ENCODE data around the gene OSBPL5.

OSBPL5 gene

GRCh38 chr11:3083321-3083720 is 81.8 kb downstream of the OSBPL5 start:
- no peak overlapping the region for H3K4me3 ChIP-seq (ENCODE audit: severe bottlenecking)
- TF ChIP-seq, protein P1, sequence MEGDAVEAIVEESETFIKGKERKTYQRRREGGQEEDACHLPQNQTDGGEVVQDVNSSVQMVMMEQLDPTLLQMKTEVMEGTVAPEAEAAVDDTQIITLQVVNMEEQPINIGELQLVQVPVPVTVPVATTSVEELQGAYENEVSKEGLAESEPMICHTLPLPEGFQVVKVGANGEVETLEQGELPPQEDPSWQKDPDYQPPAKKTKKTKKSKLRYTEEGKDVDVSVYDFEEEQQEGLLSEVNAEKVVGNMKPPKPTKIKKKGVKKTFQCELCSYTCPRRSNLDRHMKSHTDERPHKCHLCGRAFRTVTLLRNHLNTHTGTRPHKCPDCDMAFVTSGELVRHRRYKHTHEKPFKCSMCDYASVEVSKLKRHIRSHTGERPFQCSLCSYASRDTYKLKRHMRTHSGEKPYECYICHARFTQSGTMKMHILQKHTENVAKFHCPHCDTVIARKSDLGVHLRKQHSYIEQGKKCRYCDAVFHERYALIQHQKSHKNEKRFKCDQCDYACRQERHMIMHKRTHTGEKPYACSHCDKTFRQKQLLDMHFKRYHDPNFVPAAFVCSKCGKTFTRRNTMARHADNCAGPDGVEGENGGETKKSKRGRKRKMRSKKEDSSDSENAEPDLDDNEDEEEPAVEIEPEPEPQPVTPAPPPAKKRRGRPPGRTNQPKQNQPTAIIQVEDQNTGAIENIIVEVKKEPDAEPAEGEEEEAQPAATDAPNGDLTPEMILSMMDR (IDR thresholded peaks at IDR 0.05; ENCODE audit: poor library complexity, severe bottlenecking): no peak
- no peaks in the 10 kb centered on the region for H3K9me3 ChIP-seq (ENCODE audit: severe bottlenecking)
- no peaks in the 10 kb centered on the region for H3K27me3 ChIP-seq (ENCODE audit: insufficient read depth, poor library complexity, severe bottlenecking)
- H3K27ac ChIP-seq (ENCODE audit: poor library complexity, severe bottlenecking): no peak overlapping the region
- ATAC-seq (ENCODE audit: low read depth) (no peak), DNase-seq (ENCODE audit: low spot score) (no peak)
- peaks cover 5% of the 10 kb centered on the region for H3K4me1 ChIP-seq (ENCODE audit: insufficient read depth, poor library complexity, severe bottlenecking)
- H3K36me3 ChIP-seq (ENCODE audit: low read depth): no peaks in the 10 kb centered on the region

DNA sequence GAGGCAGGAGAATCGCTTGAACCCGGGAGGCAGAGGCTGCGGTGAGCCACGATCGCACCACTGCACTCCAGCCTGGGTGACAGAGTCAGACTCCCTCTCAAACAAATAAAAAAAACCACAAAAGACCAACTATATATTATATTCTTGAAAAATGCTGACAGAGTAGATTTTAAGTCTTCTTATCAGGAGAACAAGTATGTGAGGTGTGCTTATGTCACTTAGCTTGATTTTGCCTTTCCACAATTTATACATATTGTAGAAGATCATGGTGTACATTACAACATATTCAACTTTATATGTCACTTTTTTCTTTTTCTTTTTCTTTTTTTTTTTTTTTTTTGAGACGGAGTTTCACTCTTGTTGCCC is 83.7 kb downstream of the OSBPL5 start:
- TF ChIP-seq, protein P1 (IDR thresholded peaks at IDR 0.05; ENCODE audit: poor library complexity, severe bottlenecking): no peak
- DNase-seq (ENCODE audit: low spot score) (no peak), ATAC-seq (ENCODE audit: low read depth) (no peak)
- Histone ChIP-seq H3K4me3 (ENCODE audit: severe bottlenecking) (no peak overlapping the region), H3K27ac (ENCODE audit: poor library complexity, severe bottlenecking) (no peak overlapping the region), H3K27me3 (ENCODE audit: insufficient read depth, poor library complexity, severe bottlenecking) (no peaks in the 10 kb centered on the region), H3K9me3 (ENCODE audit: severe bottlenecking) (no peaks in the 10 kb centered on the region), H3K4me1 (ENCODE audit: insufficient read depth, poor library complexity, severe bottlenecking) (no peaks in the 10 kb centered on the region), H3K36me3 (ENCODE audit: low read depth) (no peaks in the 10 kb centered on the region)

GRCh38 chr11:3080733-3081385 is 84.3 kb downstream of the OSBPL5 start:
- no peaks in the 10 kb centered on the region for H3K27me3 ChIP-seq (ENCODE audit: insufficient read depth, poor library complexity, severe bottlenecking)
- H3K4me3 ChIP-seq (ENCODE audit: severe bottlenecking): no peak overlapping the region
- ATAC-seq (ENCODE audit: low read depth) (no peak), DNase-seq (ENCODE audit: low spot score) (no peak)
- H3K9me3 ChIP-seq (ENCODE audit: severe bottlenecking): no peaks in the 10 kb centered on the region
- TF ChIP-seq, protein P1 (IDR thresholded peaks at IDR 0.05; ENCODE audit: poor library complexity, severe bottlenecking): no peak
- H3K36me3 ChIP-seq (ENCODE audit: low read depth): no peaks in the 10 kb centered on the region
- no peak overlapping the region for H3K27ac ChIP-seq (ENCODE audit: poor library complexity, severe bottlenecking)
- no peaks in the 10 kb centered on the region for H3K4me1 ChIP-seq (ENCODE audit: insufficient read depth, poor library complexity, severe bottlenecking)

DNA sequence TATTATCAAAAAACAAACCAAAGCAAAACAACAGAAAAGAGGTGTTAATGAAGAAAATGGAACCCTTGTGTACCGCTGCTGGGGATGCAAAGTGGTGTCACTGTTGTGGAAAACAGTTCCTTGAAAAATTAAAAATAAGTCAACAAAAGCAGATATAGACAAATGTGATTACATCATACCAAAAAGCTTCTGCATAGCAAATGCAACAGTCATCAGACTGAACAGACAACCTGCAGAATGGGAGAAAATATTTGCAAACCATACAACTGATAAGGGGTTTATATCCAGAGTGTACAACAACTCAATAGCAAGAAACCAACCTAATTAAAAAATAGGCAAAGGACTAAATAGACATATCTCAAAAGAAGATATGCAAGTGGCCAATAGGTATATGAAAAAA is 85.0 kb downstream of the OSBPL5 start:
- Histone ChIP-seq H3K27ac (ENCODE audit: poor library complexity, severe bottlenecking) (no peak overlapping the region), H3K36me3 (ENCODE audit: low read depth) (no peaks in the 10 kb centered on the region), H3K4me1 (ENCODE audit: insufficient read depth, poor library complexity, severe bottlenecking) (no peaks in the 10 kb centered on the region), H3K4me3 (ENCODE audit: severe bottlenecking) (no peak overlapping the region), H3K9me3 (ENCODE audit: severe bottlenecking) (no peaks in the 10 kb centered on the region), H3K27me3 (ENCODE audit: insufficient read depth, poor library complexity, severe bottlenecking) (no peaks in the 10 kb centered on the region)
- no peak for ATAC-seq (ENCODE audit: low read depth)
- TF ChIP-seq, protein P1 (IDR thresholded peaks at IDR 0.05; ENCODE audit: poor library complexity, severe bottlenecking): no peak
- DNase-seq (ENCODE audit: low spot score): no peak

DNA sequence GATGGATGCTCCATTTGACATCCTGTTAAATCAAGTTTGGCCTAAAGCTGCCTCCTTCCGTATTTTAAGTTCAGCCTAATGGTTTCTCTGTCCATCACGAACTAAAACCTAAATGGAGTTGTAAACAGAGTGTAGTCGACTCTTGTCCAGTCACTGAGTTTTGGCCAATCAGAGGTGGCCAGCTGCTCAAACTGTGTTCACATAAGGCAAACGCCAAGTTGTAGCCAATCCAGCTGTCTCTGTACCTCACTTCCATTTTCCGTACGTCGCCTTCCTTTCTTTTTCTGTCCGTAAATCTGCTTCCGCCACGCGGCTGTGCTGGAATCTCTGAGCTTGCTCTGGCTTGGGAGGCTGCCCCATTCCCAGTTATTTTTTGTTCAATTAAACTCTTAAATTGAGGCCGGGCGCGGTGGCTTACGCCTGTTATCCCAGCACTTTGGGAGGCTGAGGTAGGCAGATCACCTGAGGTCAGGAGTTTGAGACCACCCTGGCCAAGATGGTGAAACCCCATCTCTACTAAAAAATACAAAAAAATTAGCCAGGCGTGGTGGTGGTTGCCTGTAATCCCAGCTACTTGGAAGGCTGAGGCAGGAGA is 87.2 kb downstream of the OSBPL5 start:
- DNase-seq (ENCODE audit: low spot score) (no peak), ATAC-seq (ENCODE audit: low read depth) (no peak)
- TF ChIP-seq, protein P1 (IDR thresholded peaks at IDR 0.05; ENCODE audit: poor library complexity, severe bottlenecking): no peak
- Histone ChIP-seq H3K4me1 (ENCODE audit: insufficient read depth, poor library complexity, severe bottlenecking) (no peaks in the 10 kb centered on the region), H3K27ac (ENCODE audit: poor library complexity, severe bottlenecking) (no peak overlapping the region), H3K27me3 (ENCODE audit: insufficient read depth, poor library complexity, severe bottlenecking) (no peaks in the 10 kb centered on the region), H3K36me3 (ENCODE audit: low read depth) (no peaks in the 10 kb centered on the region), H3K9me3 (ENCODE audit: severe bottlenecking) (no peaks in the 10 kb centered on the region), H3K4me3 (ENCODE audit: severe bottlenecking) (no peak overlapping the region)
